ENCODE measurements around the gene CACNB4. TPM values are rescaled to one million over a fixed set of nuclear protein-coding genes. Genes with fewer than 3 reads are reported as not detected.
A peak's percentile ranks its signal among the peaks of the same experiment; 100 is the strongest.

The CACNB4 gene
- total RNA-seq, 1 donor from 2014 or later = 3.7 TPM

- Histone ChIP-seq H3K36me3 (no peaks in the 10 kb centered on the region), H3K9me3 (no peaks in the 10 kb centered on the region), H3K4me1 (peaks cover 0 to 13% of the 10 kb centered on the region in 2 donors), H3K27me3 (no peaks in the 10 kb centered on the region), H3K27ac (no peak overlapping the region), H3K4me3 (no peak overlapping the region)
- intact Hi-C loops (cut with DNase I) = no loop called here
- TF ChIP-seq CTCF (IDR thresholded peaks at IDR 0.05) = no peak
- DNase-seq (ENCODE audit: low spot score in 2 of 2) = no peak
Measured at GRCh38 chr2:151869291-151869690, 229.6 kb downstream of the CACNB4 start.

DNA sequence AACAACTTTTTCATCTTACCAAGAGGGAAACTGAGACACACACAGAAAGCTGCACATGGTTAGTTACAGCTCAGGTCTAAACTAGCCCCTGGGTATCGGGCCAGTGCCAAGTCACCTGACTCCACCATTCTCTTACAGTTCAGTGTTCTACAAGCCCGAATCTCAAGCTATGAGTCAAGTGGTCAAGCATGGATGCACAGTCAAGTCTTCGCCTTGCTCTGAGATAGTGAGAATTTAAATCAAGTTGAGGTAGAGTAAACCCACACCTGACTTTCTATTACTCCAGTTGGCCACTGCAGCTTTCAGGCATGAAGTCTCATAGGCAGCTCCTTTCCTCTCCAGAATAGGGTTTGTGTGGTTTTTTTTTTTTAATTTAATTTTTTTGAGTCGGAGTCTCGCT lies 236.1 kb downstream of the CACNB4 start:
- Histone ChIP-seq H3K9me3 (no peaks in the 10 kb centered on the region), H3K4me3 (no peak overlapping the region), H3K27me3 (no peaks in the 10 kb centered on the region), H3K36me3 (no peaks in the 10 kb centered on the region), H3K4me1 (no peaks in the 10 kb centered on the region), H3K27ac (no peak overlapping the region)
- DNase-seq (ENCODE audit: low spot score in 2 of 2) = no peak
- intact Hi-C loops (cut with DNase I) = no loop called here
- no peak for TF ChIP-seq CTCF (IDR thresholded peaks at IDR 0.05)

DNA sequence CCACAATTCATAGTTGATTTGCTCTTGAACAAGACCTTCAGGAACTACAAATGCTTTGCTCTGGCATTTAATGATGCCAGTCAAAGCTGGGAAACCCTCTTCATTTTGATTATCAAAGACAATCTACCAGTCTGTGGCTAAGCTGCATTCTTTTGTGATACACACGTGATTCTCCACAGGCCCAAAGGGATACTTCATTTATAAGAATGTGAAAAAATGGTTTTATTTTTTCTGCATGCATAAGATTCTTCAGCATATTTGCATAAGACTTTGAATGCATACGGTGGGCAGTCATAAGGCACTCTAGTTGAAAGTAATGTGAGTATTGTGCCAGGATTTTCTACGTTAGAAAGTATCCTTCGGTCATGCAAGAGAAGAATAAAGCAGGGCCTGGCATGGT lies 237.7 kb downstream of the CACNB4 start:
- no peak for TF ChIP-seq CTCF (IDR thresholded peaks at IDR 0.05)
- H3K36me3 ChIP-seq = no peaks in the 10 kb centered on the region
- no peaks in the 10 kb centered on the region for H3K9me3 ChIP-seq
- DNase-seq (ENCODE audit: low spot score in 2 of 2) = no peak
- no peaks in the 10 kb centered on the region for H3K4me1 ChIP-seq
- H3K27me3 ChIP-seq = no peaks in the 10 kb centered on the region
- intact Hi-C loops (cut with DNase I) = no loop called here
- no peak overlapping the region for H3K4me3 ChIP-seq
- no peak overlapping the region for H3K27ac ChIP-seq

- Histone ChIP-seq H3K4me1 (no peaks in the 10 kb centered on the region), H3K36me3 (no peaks in the 10 kb centered on the region), H3K9me3 (no peaks in the 10 kb centered on the region), H3K27ac (no peak overlapping the region), H3K27me3 (no peaks in the 10 kb centered on the region), H3K4me3 (no peak overlapping the region)
- intact Hi-C loops (cut with DNase I) = no loop called here
- no peak for DNase-seq (ENCODE audit: low spot score in 2 of 2)
- TF ChIP-seq CTCF (IDR thresholded peaks at IDR 0.05) = no peak
Measured at GRCh38 chr2:151860613-151861146, 238.2 kb downstream of the CACNB4 start.

- intact Hi-C loops (cut with DNase I) = no loop called here
- Histone ChIP-seq H3K4me1 (no peaks in the 10 kb centered on the region), H3K27me3 (no peaks in the 10 kb centered on the region), H3K9me3 (no peaks in the 10 kb centered on the region), H3K27ac (no peak overlapping the region), H3K36me3 (no peaks in the 10 kb centered on the region), H3K4me3 (no peak overlapping the region)
- no peak for TF ChIP-seq CTCF (IDR thresholded peaks at IDR 0.05)
- DNase-seq (ENCODE audit: low spot score in 2 of 2) = no peak
Measured at GRCh38 chr2:151860210-151860609, 238.6 kb downstream of the CACNB4 start.

- no peak for DNase-seq (ENCODE audit: low spot score in 2 of 2)
- intact Hi-C loops (cut with DNase I) = no loop called here
- TF ChIP-seq CTCF (IDR thresholded peaks at IDR 0.05) = no peak
- no peaks in the 10 kb centered on the region for H3K36me3 ChIP-seq
- H3K4me1 ChIP-seq = no peaks in the 10 kb centered on the region
- H3K9me3 ChIP-seq = no peaks in the 10 kb centered on the region
- peak overlapping the region in 1 of 2 donors; percentile 52 for H3K27ac ChIP-seq
- no peak overlapping the region for H3K4me3 ChIP-seq
- no peaks in the 10 kb centered on the region for H3K27me3 ChIP-seq
Measured at GRCh38 chr2:151857650-151858049, 241.2 kb downstream of the CACNB4 start.
